H1 (cell line): ENCODE measurements around the gene KLHL36. TPM values are rescaled to one million over a fixed set of nuclear protein-coding genes. Genes with fewer than 3 reads are reported as not detected.

Experiments used
- CTCF ChIA-PET: fragments of 300-600 bp; sonication (Branson Sonifier 250); formaldehyde crosslinking; loops from one replicate; lab custom pipeline; 2021; ENCODE audit not compliant: partially characterized antibody; lab: Charles Lee
- POLR2A ChIA-PET: fragments of 300-600 bp; sonication (Branson Sonifier 250); formaldehyde crosslinking; loops from one replicate; lab custom pipeline; 2021; ENCODE audit warnings: inconsistent platforms; ENCODE audit not compliant: partially characterized antibody; lab: Charles Lee
- DNase-seq, 2 experiments: peaks; one replicate each; pipeline versions ENCODE4 v3.0.0 to v3.0.0-alpha.2; 2010 to 2022; ENCODE audit warnings: low spot score in 2 of 2, low read depth in 1 of 2, mixed read lengths in 1 of 2
- FAIRE-seq: peaks from 2 replicates; lab custom pipeline; 2011; peaks lifted over from hg19 to GRCh38; lab: Jason Lieb, UNC
- H2AFZ ChIP-seq: 2 replicates; pipeline ENCODE4 v1.8.1; 2012; ENCODE audit warnings: low read length, inconsistent platforms
- H2AK5ac ChIP-seq: 2 replicates; pipeline ENCODE4 v1.6.1; 2013; ENCODE audit warnings: low read depth, low read length
- H2BK120ac ChIP-seq: replicated peaks from 2 replicates; pipeline ENCODE3; 2013; ENCODE audit warnings: low read depth, low read length, inconsistent platforms
- H2BK12ac ChIP-seq: 2 replicates; pipeline ENCODE4 v1.6.1; 2013; ENCODE audit warnings: low read depth, low read length
- H2BK15ac ChIP-seq: 2 replicates; pipeline ENCODE4 v1.6.1; 2013; ENCODE audit warnings: low read length
- H2BK20ac ChIP-seq: 2 replicates; pipeline ENCODE4 v1.6.1; 2013; ENCODE audit warnings: low read length
- H2BK5ac ChIP-seq: 2 replicates; pipeline ENCODE4 v1.6.1; 2013; ENCODE audit warnings: low read depth, low read length
- H3K14ac ChIP-seq: 2 replicates; pipeline ENCODE4 v1.6.1; 2013; ENCODE audit warnings: inconsistent platforms; ENCODE audit not compliant: insufficient read length
- H3K18ac ChIP-seq: 2 replicates; pipeline ENCODE4 v1.6.1; 2013; ENCODE audit warnings: low read length; ENCODE audit errors: extremely low read depth
- H3K23ac ChIP-seq: 2 replicates; pipeline ENCODE4 v1.6.1; 2013; ENCODE audit warnings: inconsistent platforms; ENCODE audit not compliant: insufficient read length
- H3K23me2 ChIP-seq: 2 replicates; pipeline ENCODE4 v1.6.1; 2013; ENCODE audit warnings: low read depth, low read length
- H3K27ac ChIP-seq: 2 replicates; pipeline ENCODE4 v1.6.1; 2011; ENCODE audit warnings: low read depth, low read length, inconsistent platforms
- H3K27me3 ChIP-seq, 4 experiments: replicated peaks in 1 of 4; 1 replicate in 1 of 4; 2 replicates in 3 of 4; pipeline versions ENCODE4 v1.6.1 to v1.8.1; 2011 to 2013; ENCODE audit warnings: low read length in 3 of 4, mild to moderate bottlenecking in 3 of 4, inconsistent platforms in 2 of 4, mixed read lengths in 2 of 4, moderate library complexity in 1 of 4; ENCODE audit not compliant: control insufficient read depth in 3 of 4, insufficient read depth in 3 of 4; ENCODE audit errors: extremely low read depth in 1 of 4
- H3K36me3 ChIP-seq, 4 experiments: 2 replicates each; pipeline versions ENCODE4 v1.6.1 to v1.8.1; 2011 to 2013; ENCODE audit warnings: mild to moderate bottlenecking in 4 of 4, low read length in 3 of 4, moderate library complexity in 2 of 4, control low read depth in 1 of 4, inconsistent platforms in 1 of 4; ENCODE audit not compliant: insufficient read depth in 4 of 4, control insufficient read depth in 2 of 4
- H3K4ac ChIP-seq: replicated peaks from 2 replicates; pipeline ENCODE3; 2013; ENCODE audit warnings: low read length, low read depth, mixed read lengths, inconsistent platforms; ENCODE audit not compliant: insufficient read length
- H3K4me1 ChIP-seq, 4 experiments: replicated peaks in 1 of 4; 1 replicate in 1 of 4; 2 replicates in 3 of 4; pipeline versions ENCODE4 v1.6.1 to v1.8.1; 2011 to 2013; ENCODE audit warnings: low read length in 3 of 4, inconsistent platforms in 2 of 4, mixed read lengths in 1 of 4; ENCODE audit not compliant: insufficient read depth in 4 of 4, control insufficient read depth in 3 of 4
- H3K4me2 ChIP-seq, 2 experiments: 2 replicates each; pipeline versions ENCODE4 v1.6.1 to v1.8.1; 2011 to 2013; ENCODE audit warnings: low read depth in 2 of 2, low read length in 2 of 2, control low read depth in 1 of 2, inconsistent platforms in 1 of 2, mild to moderate bottlenecking in 1 of 2; ENCODE audit not compliant: insufficient read depth in 1 of 2
- H3K4me3 ChIP-seq, 4 experiments: fragments of 200-600, 300-600 bp in 1 of 4; sonication (generic), shearing (Covaris generic), sonication (Bioruptor Twin) in 1 of 4; 2 replicates each; pipeline versions ENCODE4 v1.5.1 to v1.8.1; 2011 to 2016; ENCODE audit warnings: low read length in 4 of 4, low read depth in 3 of 4, control low read depth in 2 of 4, inconsistent platforms in 2 of 4, mild to moderate bottlenecking in 2 of 4, mixed read lengths in 1 of 4, moderate library complexity in 1 of 4; ENCODE audit not compliant: insufficient read depth in 2 of 4; ENCODE audit errors: extremely low read depth in 1 of 4
- H3K56ac ChIP-seq: replicated peaks from 2 replicates; pipeline ENCODE3; 2013; ENCODE audit warnings: low read depth, mild to moderate bottlenecking, mixed read lengths, low read length, inconsistent platforms; ENCODE audit not compliant: insufficient read length
- H3K79me1 ChIP-seq: 2 replicates; pipeline ENCODE4 v1.6.1; 2013; ENCODE audit warnings: low read depth, low read length, control low read depth
- H3K79me2 ChIP-seq, 2 experiments: 2 replicates each; pipeline versions ENCODE4 v1.6.1 to v1.8.1; 2012 to 2013; ENCODE audit warnings: low read length in 2 of 2, mild to moderate bottlenecking in 2 of 2, inconsistent platforms in 1 of 2; ENCODE audit not compliant: insufficient read depth in 2 of 2, control insufficient read depth in 1 of 2
- H3K9ac ChIP-seq, 4 experiments: replicated peaks in 1 of 4; 1 replicate in 1 of 4; 2 replicates in 3 of 4; pipeline versions ENCODE4 v1.6.1 to v1.8.1; 2011 to 2013; ENCODE audit warnings: low read depth in 3 of 4, low read length in 3 of 4, control low read depth in 2 of 4, mild to moderate bottlenecking in 2 of 4, moderate library complexity in 2 of 4, inconsistent platforms in 1 of 4; ENCODE audit errors: extremely low read depth in 1 of 4
- H3K9me3 ChIP-seq, 2 experiments: 2 replicates each; pipeline versions ENCODE4 v1.6.1 to v1.8.1; 2012 to 2013; ENCODE audit warnings: mild to moderate bottlenecking in 2 of 2, moderate library complexity in 2 of 2, control low read depth in 1 of 2, inconsistent platforms in 1 of 2, low read depth in 1 of 2, low read length in 1 of 2, mixed read lengths in 1 of 2; ENCODE audit not compliant: insufficient read depth in 2 of 2
- H4K20me1 ChIP-seq, 2 experiments: replicated peaks in 1 of 2; 2 replicates each; pipeline versions ENCODE3 to v1.8.1; 2011 to 2013; ENCODE audit warnings: inconsistent platforms in 2 of 2, low read length in 2 of 2, mild to moderate bottlenecking in 1 of 2; ENCODE audit not compliant: insufficient read depth in 2 of 2, control insufficient read depth in 1 of 2
- H4K5ac ChIP-seq: 2 replicates; pipeline ENCODE4 v1.6.1; 2013; ENCODE audit warnings: low read length, low read depth, mixed read lengths, inconsistent platforms; ENCODE audit not compliant: insufficient read length
- H4K8ac ChIP-seq: 2 replicates; pipeline ENCODE4 v1.8.0; 2013; ENCODE audit warnings: mild to moderate bottlenecking, moderate library complexity, low read length, inconsistent platforms; ENCODE audit not compliant: insufficient read depth; ENCODE audit errors: extremely low read depth
- H4K91ac ChIP-seq: replicated peaks from 2 replicates; pipeline ENCODE3; 2013; ENCODE audit warnings: low read length, mixed read lengths, inconsistent platforms; ENCODE audit not compliant: insufficient read length
- EZH2 ChIP-seq: fragments of 200-600 bp; sonication (generic); IDR thresholded peaks from 2 replicates; pipeline ENCODE4 v1.7.1; 2012; ENCODE audit warnings: low read depth, mild to moderate bottlenecking, moderate library complexity, low read length, inconsistent platforms; ENCODE audit not compliant: severe bottlenecking
- SAP30 ChIP-seq: fragments of 300-600 bp; sonication (generic); IDR thresholded peaks from 2 replicates; pipeline ENCODE4 v1.7.1; 2012; ENCODE audit warnings: low read length, moderate library complexity, mild to moderate bottlenecking, inconsistent platforms; ENCODE audit not compliant: insufficient read depth, insufficient replicate concordance
- WGBS, 2 experiments: shearing (Covaris generic) in 1 of 2; methylation state at CpG; one replicate each; pipeline versions ENCODE4 v1.1.6 to v1.1.7; 2013 to 2015; ENCODE audit warnings: low lambda C conversion rate in 2 of 2, mixed read lengths in 2 of 2, inconsistent platforms in 1 of 2, low coverage in 1 of 2, missing lambda C conversion rate in 1 of 2; ENCODE audit not compliant: insufficient replicate concordance in 2 of 2, insufficient coverage in 1 of 2, insufficient read length in 1 of 2; ENCODE audit errors: extremely low coverage in 1 of 2, missing lambda C conversion rate in 1 of 2; 5-methylcytosine and 5-hydroxymethylcytosine counted together
- polyA plus RNA-seq, 7 experiments: library from polyadenylated mRNA; depleted of rRNA in 3 of 7; stranded (reverse) in 5 of 7; unstranded in 2 of 7; fragments of >200 nt in 5 of 7; fragments of 200-250 nt in 2 of 7; gene quantifications; 1 replicate in 5 of 7; 2 replicates in 1 of 7; 4 replicates in 1 of 7; pipeline versions ENCODE4 v1.2.1 to v1.2.3, GENCODE V29; 2011 to 2013; ENCODE audit warnings: missing spikeins in 2 of 7, mixed read lengths in 2 of 7
- total RNA-seq: library from RNA; stranded (reverse); fragmentation: NEBNext Ultra II Directional; extraction: Animal tissue kit (Norgen Biotek cat#: 25700); gene quantifications from 2 replicates; pipeline ENCODE4 v1.2.1, GENCODE V29; 2021
- TF ChIP-seq, protein P1 (sequence below): IDR thresholded peaks from 2 replicates; pipeline ENCODE4 v1.6.1; 2011; ENCODE audit warnings: low read length, improper control_type of control experiment

KLHL36 gene
- total and polyA plus RNA-seq, 2 of the 8 experiments (the other 6 are each of a cell fraction or from before 2014, with no cell fraction given) = 22.9 to 33.6 TPM

DNA sequence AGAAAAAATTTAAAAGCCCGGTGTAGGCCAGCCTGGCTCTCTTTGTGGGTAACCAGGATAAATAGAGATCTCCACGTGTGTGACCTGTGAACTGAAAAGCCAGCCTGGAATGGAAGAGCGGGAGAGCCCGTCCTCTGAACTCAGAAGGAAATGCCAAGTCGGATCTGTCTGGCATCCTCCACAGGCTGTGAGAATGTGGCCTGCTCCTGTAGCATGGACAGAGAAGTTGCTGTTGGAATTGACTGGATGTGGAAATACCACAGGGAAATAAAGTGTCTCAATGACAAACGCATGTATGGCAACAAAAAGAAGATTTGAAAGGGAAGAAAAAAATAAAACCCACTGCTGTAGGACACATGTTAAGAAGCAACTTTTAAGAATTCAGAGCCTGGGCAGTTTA, 6.7 kb downstream of the KLHL36 start:
- TF ChIP-seq SAP30 (no peak), EZH2 (no peak)
- TF ChIP-seq, protein P1, sequence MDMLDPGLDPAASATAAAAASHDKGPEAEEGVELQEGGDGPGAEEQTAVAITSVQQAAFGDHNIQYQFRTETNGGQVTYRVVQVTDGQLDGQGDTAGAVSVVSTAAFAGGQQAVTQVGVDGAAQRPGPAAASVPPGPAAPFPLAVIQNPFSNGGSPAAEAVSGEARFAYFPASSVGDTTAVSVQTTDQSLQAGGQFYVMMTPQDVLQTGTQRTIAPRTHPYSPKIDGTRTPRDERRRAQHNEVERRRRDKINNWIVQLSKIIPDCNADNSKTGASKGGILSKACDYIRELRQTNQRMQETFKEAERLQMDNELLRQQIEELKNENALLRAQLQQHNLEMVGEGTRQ = no peak
- TF ChIP-seq, all 59 proteins: peak for 0
- Histone ChIP-seq H3K23ac (no peak overlapping the region), H3K79me2 (no peaks in the 10 kb centered on the region), H3K9me3 (no peaks in the 10 kb centered on the region), H3K4ac (no peak overlapping the region), H3K4me1 (no peaks in the 10 kb centered on the region), H3K27me3 (no peaks in the 10 kb centered on the region), H3K36me3 (peaks cover 8 to 18% (median 12%) of the 10 kb centered on the region in 4 experiments; a peak in 7 of 8 replicates), H4K91ac (no peak overlapping the region), H3K18ac (no peak overlapping the region), H2BK5ac (no peak overlapping the region), H2AFZ (no peak overlapping the region), H3K9ac (no peak overlapping the region), H3K14ac (no peak overlapping the region), H4K8ac (no peak overlapping the region), H3K4me2 (no peak overlapping the region), H2BK120ac (no peak overlapping the region), H3K56ac (no peak overlapping the region), H4K20me1 (peaks cover 0 to 2% of the 10 kb centered on the region in 2 experiments), H2BK12ac (no peak overlapping the region), H2AK5ac (no peak overlapping the region), H3K4me3 (no peak overlapping the region), H3K27ac (no peak overlapping the region), H2BK15ac (no peak overlapping the region), H3K79me1 (no peaks in the 10 kb centered on the region; the same call in 1 of the 2 replicates), H2BK20ac (no peak overlapping the region), H4K5ac (no peak overlapping the region), H3K23me2 (no peaks in the 10 kb centered on the region)
- 78% methylated on average over 6 of the region's 6 CpGs; no CpG with 5 or more reads in 1 of the 2 experiments for WGBS, 2 experiments
- ChIA-PET CTCF (interaction anchor here (1.0 to 2.8 kb wide), 3 partner anchors 15 to 32 kb away, joined by 3 to 20 read pairs (median 4); no protein-coding TSS in a partner anchor), POLR2A (no interaction called here)
- no peak for DNase-seq
- no peak for FAIRE-seq
